ENCODE data around the gene AP1S1. TPM values are rescaled to one million over a fixed set of nuclear protein-coding genes. Genes with fewer than 3 reads are reported as not detected.

The AP1S1 gene
- total and polyA plus RNA-seq, 2 donors (not counting 1 experiment from before 2014, with no cell fraction given), result 10.3 to 16.3 TPM

DNA sequence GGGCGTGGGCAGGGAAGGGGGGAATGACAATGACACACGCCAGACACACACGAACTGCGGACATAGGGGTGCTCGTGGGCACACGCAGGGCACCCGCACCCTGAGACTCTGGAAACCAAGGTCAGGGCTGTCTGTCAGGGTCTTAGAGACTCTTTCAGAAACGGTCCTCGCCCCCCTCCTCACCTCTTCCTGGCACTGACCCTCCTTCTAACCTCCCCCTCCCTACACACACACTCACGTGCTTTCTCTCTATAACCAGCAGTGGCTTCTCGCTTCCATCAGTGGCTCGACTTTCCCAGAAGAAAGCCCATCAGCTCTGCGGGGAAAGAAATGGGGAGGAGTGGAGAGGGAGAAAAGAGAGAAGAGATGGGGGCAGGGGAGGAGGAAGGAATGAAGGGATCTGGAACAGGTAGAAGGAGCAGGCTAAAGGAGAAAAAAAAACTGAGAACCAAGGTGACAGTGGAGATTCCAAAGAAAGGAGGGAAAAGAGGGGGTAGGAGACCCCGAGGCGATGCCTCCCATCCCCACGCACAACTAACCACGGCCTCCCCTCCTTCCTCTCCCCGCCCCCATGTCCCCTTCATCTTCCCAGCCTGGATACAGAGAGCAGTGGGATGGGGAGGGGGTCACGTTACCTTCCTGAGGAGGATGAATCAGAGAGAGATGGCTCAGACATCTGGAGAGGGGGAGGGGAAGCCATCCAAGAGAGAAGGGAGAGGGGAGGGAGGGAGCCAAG lies 12.8 kb downstream of the AP1S1 start:
- H3K9me3 Mint-ChIP-seq (ENCODE audit: insufficient read depth), result no peaks in the 10 kb centered on the region
- ChIA-PET CTCF (interaction anchor here (1.6 kb wide), 1 partner anchor 23 kb away, joined by 7 read pairs; no protein-coding TSS in a partner anchor), POLR2A (no interaction called here)
- H3K36me3 ChIP-seq (replicated peaks in 1 of 2; ENCODE audit: control extremely low read depth in 1 of 2, control insufficient read depth in 1 of 2, extremely low read depth in 1 of 2, insufficient read depth in 2 of 2, low read length in 1 of 2), result no peaks in the 10 kb centered on the region
- H3K4me2 ChIP-seq (replicated peaks; ENCODE audit: low read depth, low read length, poor library complexity, severe bottlenecking), result no peak overlapping the region
- H3K4me1 Mint-ChIP-seq, result peaks cover 59% of the 10 kb centered on the region
- no peak for TF ChIP-seq EZH2 (IDR thresholded peaks at IDR 0.05; ENCODE audit: borderline replicate concordance, insufficient read depth, low read depth, low read length, poor library complexity, severe bottlenecking)
- TF ChIP-seq, protein P1, sequence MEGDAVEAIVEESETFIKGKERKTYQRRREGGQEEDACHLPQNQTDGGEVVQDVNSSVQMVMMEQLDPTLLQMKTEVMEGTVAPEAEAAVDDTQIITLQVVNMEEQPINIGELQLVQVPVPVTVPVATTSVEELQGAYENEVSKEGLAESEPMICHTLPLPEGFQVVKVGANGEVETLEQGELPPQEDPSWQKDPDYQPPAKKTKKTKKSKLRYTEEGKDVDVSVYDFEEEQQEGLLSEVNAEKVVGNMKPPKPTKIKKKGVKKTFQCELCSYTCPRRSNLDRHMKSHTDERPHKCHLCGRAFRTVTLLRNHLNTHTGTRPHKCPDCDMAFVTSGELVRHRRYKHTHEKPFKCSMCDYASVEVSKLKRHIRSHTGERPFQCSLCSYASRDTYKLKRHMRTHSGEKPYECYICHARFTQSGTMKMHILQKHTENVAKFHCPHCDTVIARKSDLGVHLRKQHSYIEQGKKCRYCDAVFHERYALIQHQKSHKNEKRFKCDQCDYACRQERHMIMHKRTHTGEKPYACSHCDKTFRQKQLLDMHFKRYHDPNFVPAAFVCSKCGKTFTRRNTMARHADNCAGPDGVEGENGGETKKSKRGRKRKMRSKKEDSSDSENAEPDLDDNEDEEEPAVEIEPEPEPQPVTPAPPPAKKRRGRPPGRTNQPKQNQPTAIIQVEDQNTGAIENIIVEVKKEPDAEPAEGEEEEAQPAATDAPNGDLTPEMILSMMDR (IDR thresholded peaks at IDR 0.05), result no peak
- no peak overlapping the region for H3K27ac Mint-ChIP-seq
- no peak overlapping the region for H3K4me3 Mint-ChIP-seq
- H3K27me3 Mint-ChIP-seq, result peaks cover 68% of the 10 kb centered on the region
- no peak overlapping the region for H3K9ac ChIP-seq (ENCODE audit: low read length)
- WGBS (ENCODE audit: insufficient coverage), result 1% methylated on average over 10 of the region's 19 CpGs
- DNase-seq (peak; percentile 19), ATAC-seq (ENCODE audit: low read depth) (no peak)
- no peak overlapping the region for H2AFZ ChIP-seq (ENCODE audit: insufficient read depth, low read depth, low read length, poor library complexity, severe bottlenecking)
- H3K4me3 ChIP-seq (ENCODE audit: control extremely low read depth in 1 of 5, extremely low read depth in 1 of 5, insufficient read depth in 1 of 5, low read depth in 2 of 5, low read length in 4 of 5), result no peak overlapping the region
- intact Hi-C loops (cut with micrococcal nuclease), result no loop called here
- peaks cover 0 to 49% (median 3%) of the 10 kb centered on the region in 3 donors for H3K9me3 ChIP-seq (ENCODE audit: control extremely low read depth in 1 of 3, control insufficient read depth in 2 of 3, insufficient read depth in 1 of 3, low read length in 2 of 3)
- peaks cover 68 to 82% of the 10 kb centered on the region in 2 donors for H3K4me1 ChIP-seq (ENCODE audit: control insufficient read depth in 2 of 2, insufficient read depth in 2 of 2, low read length in 2 of 2)
- peaks cover 0 to 93% (median 68%) of the 10 kb centered on the region in 4 experiments for H3K27me3 ChIP-seq (replicated peaks in 1 of 4; ENCODE audit: control extremely low read depth in 1 of 4, control insufficient read depth in 3 of 4, insufficient read depth in 4 of 4, low read length in 3 of 4)
- H3K79me2 ChIP-seq (ENCODE audit: control insufficient read depth, insufficient read depth, low read length), result no peaks in the 10 kb centered on the region
- no peak overlapping the region for H3K27ac ChIP-seq (ENCODE audit: low read length in 2 of 2)
- peaks cover 26% of the 10 kb centered on the region for H4K20me1 ChIP-seq (ENCODE audit: control insufficient read depth, insufficient read depth, low read length, poor library complexity, severe bottlenecking)
